Fibroblast of lung (primary cell): ENCODE measurements around the gene FAM114A1. TPM values are rescaled to one million over a fixed set of nuclear protein-coding genes. Genes with fewer than 3 reads are reported as not detected.

ENCODE experiments used
- DNase-seq, 2 donors: peaks; one replicate each; pipeline versions ENCODE4 v3.0.0 to v3.0.0-alpha.2; 2010; ENCODE audit warnings: low read depth in 2 of 2
- H2AFZ ChIP-seq: 2 replicates; pipeline ENCODE4 v1.5.1; 2012; ENCODE audit warnings: low read length, control low read depth, inconsistent platforms
- H3K27ac ChIP-seq: 2 replicates; pipeline ENCODE4 v1.5.1; 2011; ENCODE audit warnings: low read length, control low read depth; ENCODE audit not compliant: insufficient read depth
- H3K27me3 ChIP-seq: 2 replicates; pipeline ENCODE4 v1.5.1; 2011; ENCODE audit warnings: mild to moderate bottlenecking, low read length; ENCODE audit not compliant: control insufficient read depth, insufficient read depth
- H3K36me3 ChIP-seq: 2 replicates; pipeline ENCODE4 v1.5.1; 2011; ENCODE audit warnings: low read length; ENCODE audit not compliant: control insufficient read depth, insufficient read depth
- H3K4me1 ChIP-seq: 2 replicates; pipeline ENCODE4 v1.5.1; 2011; ENCODE audit warnings: low read length; ENCODE audit not compliant: control insufficient read depth, insufficient read depth; ENCODE audit errors: extremely low read depth
- H3K4me2 ChIP-seq: 2 replicates; pipeline ENCODE4 v1.5.1; 2011; ENCODE audit warnings: low read length, control low read depth; ENCODE audit not compliant: insufficient read depth; ENCODE audit errors: extremely low read depth
- H3K4me3 ChIP-seq, 4 experiments: fragments of 200-600 bp in 1 of 4; sonication (generic) in 1 of 4; replicated peaks in 1 of 4; 2 replicates each; pipeline ENCODE4 v1.5.1; 2011 to 2016; ENCODE audit warnings: low read length in 4 of 4, low read depth in 3 of 4, mild to moderate bottlenecking in 3 of 4, control low read depth in 2 of 4, inconsistent platforms in 1 of 4, mixed read lengths in 1 of 4; ENCODE audit not compliant: insufficient read depth in 1 of 4; ENCODE audit errors: control extremely low read depth in 1 of 4
- H3K79me2 ChIP-seq: 2 replicates; pipeline ENCODE4 v1.5.1; 2012; ENCODE audit warnings: mild to moderate bottlenecking, low read length, inconsistent platforms; ENCODE audit not compliant: control insufficient read depth, insufficient read depth
- H3K9ac ChIP-seq: 2 replicates; pipeline ENCODE4 v1.5.1; 2011; ENCODE audit warnings: mild to moderate bottlenecking, low read length, control low read depth; ENCODE audit not compliant: insufficient read depth
- H3K9me3 ChIP-seq: 2 replicates; pipeline ENCODE4 v1.5.1; 2012; ENCODE audit warnings: low read depth, low read length; ENCODE audit not compliant: control insufficient read depth, insufficient read depth
- H4K20me1 ChIP-seq: 2 replicates; pipeline ENCODE4 v1.5.1; 2011; ENCODE audit warnings: low read length; ENCODE audit not compliant: control insufficient read depth, insufficient read depth; ENCODE audit errors: extremely low read depth
- CTCF ChIP-seq, 2 donors: IDR thresholded peaks in 1 of 2; conservative IDR thresholded peaks in 1 of 2; 1 replicate in 1 of 2; 2 replicates in 1 of 2; pipeline ENCODE4 v1.5.1; 2011 to 2012; ENCODE audit warnings: low read length in 2 of 2, control low read depth in 1 of 2, inconsistent platforms in 1 of 2, low read depth in 1 of 2, mild to moderate bottlenecking in 1 of 2
- EZH2 ChIP-seq: IDR thresholded peaks from 2 replicates; pipeline ENCODE4 v1.5.1; 2012; ENCODE audit warnings: low read length, control low read depth, mild to moderate bottlenecking; ENCODE audit errors: missing control alignments
- polyA plus RNA-seq, 2 donors: library from polyadenylated mRNA; depleted of rRNA in 1 of 2; stranded (reverse) in 1 of 2; unstranded in 1 of 2; fragments of >200 nt; gene quantifications; 2 replicates each; pipeline ENCODE4 v1.2.1, GENCODE V29; 2011 to 2012; ENCODE audit warnings: missing spikeins in 1 of 2
- total RNA-seq: library from RNA; depleted of rRNA; stranded (reverse); fragments of >200 nt; gene quantifications from 2 replicates; pipeline ENCODE4 v1.2.1, GENCODE V29; 2014

Gene FAM114A1
- total and polyA plus RNA-seq, 2 donors (not counting 1 experiment from before 2014, with no cell fraction given), result 296 to 402 TPM

- peaks cover 5% of the 10 kb centered on the region for H3K36me3 ChIP-seq
- TF ChIP-seq EZH2, result no peak
- no peak for TF ChIP-seq CTCF (conservative IDR thresholded peaks at IDR 0.05 in 1 of 2, IDR thresholded peaks at IDR 0.05 in 1 of 2; ENCODE audit: low read depth in 1 of 2, low read length in 2 of 2)
- no peaks in the 10 kb centered on the region for H4K20me1 ChIP-seq
- H3K4me2 ChIP-seq, result no peak overlapping the region
- H3K27ac ChIP-seq, result peak overlapping the region; percentile 40
- no peak overlapping the region for H2AFZ ChIP-seq
- H3K9me3 ChIP-seq, result no peaks in the 10 kb centered on the region
- peak; percentile 92 to 97 for DNase-seq
- H3K9ac ChIP-seq, result no peak overlapping the region
- H3K4me1 ChIP-seq, result peaks cover 19% of the 10 kb centered on the region
- H3K4me3 ChIP-seq, result no peak overlapping the region
- no peaks in the 10 kb centered on the region for H3K79me2 ChIP-seq
- H3K27me3 ChIP-seq, result no peaks in the 10 kb centered on the region
These were observed 80.9 kb downstream of the FAM114A1 start for GRCh38 chr4:38948551-38948950.

- Histone ChIP-seq H3K4me3 (no peak overlapping the region), H3K4me1 (peaks cover 19% of the 10 kb centered on the region), H3K36me3 (peaks cover 3% of the 10 kb centered on the region), H3K27ac (no peak overlapping the region), H3K9me3 (no peaks in the 10 kb centered on the region), H3K4me2 (no peak overlapping the region), H4K20me1 (no peaks in the 10 kb centered on the region), H3K27me3 (no peaks in the 10 kb centered on the region), H3K79me2 (no peaks in the 10 kb centered on the region), H3K9ac (no peak overlapping the region), H2AFZ (no peak overlapping the region)
- DNase-seq, result peak; percentile 32 to 64
- TF ChIP-seq EZH2 (no peak), CTCF (conservative IDR thresholded peaks at IDR 0.05 in 1 of 2, IDR thresholded peaks at IDR 0.05 in 1 of 2; ENCODE audit: low read depth in 1 of 2, low read length in 2 of 2) (no peak)
These were observed 81.9 kb downstream of the FAM114A1 start for GRCh38 chr4:38949411-38950051.

- H3K79me2 ChIP-seq, result no peaks in the 10 kb centered on the region
- H3K9ac ChIP-seq, result no peak overlapping the region
- H3K9me3 ChIP-seq, result no peaks in the 10 kb centered on the region
- H3K27me3 ChIP-seq, result no peaks in the 10 kb centered on the region
- H3K4me3 ChIP-seq, result no peak overlapping the region
- no peak overlapping the region for H3K4me2 ChIP-seq
- H2AFZ ChIP-seq, result no peak overlapping the region
- H4K20me1 ChIP-seq, result no peaks in the 10 kb centered on the region
- TF ChIP-seq CTCF (conservative IDR thresholded peaks at IDR 0.05 in 1 of 2, IDR thresholded peaks at IDR 0.05 in 1 of 2; ENCODE audit: low read depth in 1 of 2, low read length in 2 of 2) (no peak), EZH2 (no peak)
- H3K27ac ChIP-seq, result no peak overlapping the region
- H3K4me1 ChIP-seq, result peaks cover 19% of the 10 kb centered on the region
- peak in 1 of 2 donors; percentile 44 for DNase-seq
- peaks cover 2% of the 10 kb centered on the region for H3K36me3 ChIP-seq
These were observed 82.6 kb downstream of the FAM114A1 start for GRCh38 chr4:38950159-38950558.
